ENCODE results near the gene MS4A6E. TPM values are rescaled to one million over a fixed set of nuclear protein-coding genes. Genes with fewer than 3 reads are reported as not detected.
"Not testable (repeated sequence)": the region's sequence is repeated elsewhere in the genome, so short reads cannot be mapped to it uniquely, and the experiment has no call there.

Gene MS4A6E, protein sequence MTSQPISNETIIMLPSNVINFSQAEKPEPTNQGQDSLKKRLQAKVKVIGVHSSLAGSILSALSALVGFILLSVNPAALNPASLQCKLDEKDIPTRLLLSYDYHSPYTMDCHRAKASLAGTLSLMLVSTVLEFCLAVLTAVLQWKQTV
- polyA plus RNA-seq (2014; cell fraction: cytosol; rRNA removed), result not detected in 2 replicates
- polyA plus RNA-seq (2014; cell fraction: nucleus; rRNA removed), result not detected in 2 replicates

GRCh38 chr11:60326955-60327354, at the start of gene MS4A6E:
Gene MS4A6E (plus strand): TSS chr11:60327255. CDS start chr11:60334896, 7,641 bp downstream.
- DNase-seq (ENCODE audit: low spot score), result no peak

DNA sequence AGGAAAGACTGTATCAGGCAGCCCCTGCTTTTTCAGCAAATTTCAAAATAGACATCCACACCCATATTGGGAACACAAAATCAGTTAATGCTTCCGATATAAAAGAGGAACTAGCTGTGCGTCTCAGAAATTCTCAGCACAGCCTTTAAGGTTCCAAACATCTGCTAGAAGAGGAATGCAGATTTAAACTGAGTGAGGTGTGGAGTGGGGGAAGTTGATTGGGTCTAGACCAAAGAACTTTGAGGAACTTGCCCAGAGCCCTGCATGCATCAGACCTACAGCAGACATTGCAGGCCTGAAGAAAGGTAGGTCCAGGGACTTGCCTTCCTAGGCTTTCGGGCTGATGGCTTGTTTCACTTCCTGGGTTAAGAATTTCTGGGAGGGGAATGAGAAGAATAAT, 46.6 kb upstream of the MS4A6E start, which contains the start of gene MS4A4A:
Gene MS4A4A, plus strand, starts transcription at position 255 of the 400 bp plus-strand sequence. Its CDS starts 10 bp downstream, at position 265.
- DNase-seq (ENCODE audit: low spot score), result no peak

DNA sequence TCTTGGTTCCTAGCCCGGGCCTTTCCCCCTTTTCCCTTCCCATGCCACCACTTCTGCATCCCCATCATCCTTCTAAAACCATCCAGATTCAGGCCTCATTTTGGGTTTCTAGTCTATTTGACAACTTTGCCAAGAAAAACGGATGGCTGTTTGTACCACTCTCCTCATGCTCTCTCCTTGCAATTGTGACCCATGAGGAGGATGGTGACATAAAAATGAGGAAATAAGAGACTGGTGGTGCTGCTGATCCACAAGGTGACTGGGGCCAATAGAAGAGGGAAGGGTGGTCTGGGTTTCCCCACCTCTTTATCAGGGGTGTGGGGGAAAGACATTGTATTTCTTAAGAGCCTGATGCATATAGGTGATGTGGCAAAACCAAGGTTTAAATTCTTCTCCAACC, 45.6 kb upstream of the MS4A6E start:
- no peak for DNase-seq (ENCODE audit: low spot score)

DNA sequence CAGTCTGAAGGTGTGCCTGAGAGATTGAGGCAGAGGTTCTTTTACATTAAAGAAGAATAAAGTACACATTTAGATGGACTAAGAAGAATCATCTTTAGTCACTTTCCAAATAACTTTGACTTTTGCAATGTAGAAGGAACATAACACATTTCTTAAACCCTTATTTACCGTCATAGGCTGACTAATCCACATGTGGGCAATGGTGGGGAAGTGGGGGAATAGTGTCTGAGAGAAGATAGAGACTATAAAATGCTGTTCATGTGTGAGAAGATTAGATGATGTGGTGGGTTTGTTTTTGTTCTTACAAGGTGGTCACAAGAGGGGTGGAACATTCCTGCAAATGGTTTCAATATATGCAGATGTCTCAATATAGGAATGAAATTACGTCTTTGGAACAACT, 44.8 kb upstream of the MS4A6E start:
- DNase-seq (ENCODE audit: low spot score), result no peak

GRCh38 chr11:60285411-60286126, 41.5 kb upstream of the MS4A6E start:
- not testable (repeated sequence) for DNase-seq (ENCODE audit: low spot score)

GRCh38 chr11:60288531-60288930, 38.5 kb upstream of the MS4A6E start:
- DNase-seq (ENCODE audit: low spot score), result no peak

DNA sequence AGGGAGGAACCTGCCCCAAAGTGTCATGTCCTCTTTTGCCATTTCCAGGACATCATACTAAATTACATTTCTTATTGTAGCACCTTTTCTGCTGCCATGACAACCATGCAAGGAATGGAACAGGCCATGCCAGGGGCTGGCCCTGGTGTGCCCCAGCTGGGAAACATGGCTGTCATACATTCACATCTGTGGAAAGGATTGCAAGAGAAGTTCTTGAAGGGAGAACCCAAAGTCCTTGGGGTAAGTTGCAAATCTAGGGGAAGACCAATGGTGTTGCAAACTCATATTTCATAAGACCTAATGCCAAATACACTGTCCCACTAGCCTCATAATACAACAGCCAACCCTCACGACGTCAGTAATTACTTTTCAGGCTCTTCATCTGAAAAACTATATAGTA, 34.9 kb upstream of the MS4A6E start:
- DNase-seq (ENCODE audit: low spot score), result no peak

DNA sequence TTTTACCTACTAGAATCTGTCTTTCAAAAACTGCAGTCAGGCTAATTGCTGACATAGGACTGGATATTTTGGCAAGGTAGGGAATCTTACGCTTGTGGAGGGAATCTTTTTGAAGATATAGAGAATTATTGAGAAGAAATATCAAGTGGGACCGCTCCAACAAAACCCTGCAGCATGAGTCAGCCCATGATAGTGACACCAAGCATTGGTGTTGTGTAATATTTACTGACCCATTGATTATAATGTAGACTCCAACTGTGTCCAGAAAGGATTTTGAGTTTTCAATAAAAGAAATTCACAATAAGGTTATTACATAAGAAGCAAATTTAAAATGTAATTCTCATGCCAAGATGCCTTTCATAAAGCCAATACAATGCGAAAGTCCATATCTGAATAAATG, 25.9 kb upstream of the MS4A6E start:
- DNase-seq (ENCODE audit: low spot score), result no peak

GRCh38 chr11:60301884-60302283, 25.2 kb upstream of the MS4A6E start:
- not testable (repeated sequence) for DNase-seq (ENCODE audit: low spot score)

GRCh38 chr11:60303661-60304060, 23.4 kb upstream of the MS4A6E start:
- no peak for DNase-seq (ENCODE audit: low spot score)

GRCh38 chr11:60305906-60306619, 21.0 kb upstream of the MS4A6E start:
- no peak for DNase-seq (ENCODE audit: low spot score)

DNA sequence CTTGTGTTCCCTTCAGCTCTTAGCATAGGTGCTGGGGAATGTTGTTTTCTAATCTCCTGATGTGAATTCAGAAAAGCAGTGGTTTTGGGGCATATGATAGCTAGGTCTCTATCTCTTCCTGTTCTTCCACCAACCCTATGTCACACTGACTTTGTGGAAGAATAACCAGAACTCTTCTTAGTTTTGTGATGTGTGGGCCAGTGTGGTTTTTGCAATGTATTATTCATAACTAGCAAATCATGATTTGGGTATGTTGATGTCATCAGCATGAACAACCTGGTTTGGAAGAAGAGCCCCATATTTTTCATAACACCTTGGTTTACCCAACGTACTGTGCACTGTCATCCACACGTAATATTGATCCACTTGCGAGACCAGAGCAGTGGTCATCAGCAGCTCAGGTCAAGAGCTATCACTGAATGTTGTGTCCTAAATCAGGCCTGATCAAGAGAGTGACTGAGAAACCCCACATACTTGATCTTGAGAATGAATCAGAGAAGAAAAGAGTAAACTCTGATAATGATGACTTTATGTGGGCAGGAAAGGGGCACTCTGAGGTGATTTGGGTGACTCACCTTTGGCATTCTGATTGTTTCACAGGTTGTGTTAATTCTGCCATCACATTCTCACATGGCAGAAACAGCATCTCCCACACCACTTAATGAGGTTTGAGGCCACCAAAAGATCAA, 19.4 kb upstream of the MS4A6E start:
- DNase-seq (ENCODE audit: low spot score), result no peak

GRCh38 chr11:60310407-60310998, 16.6 kb upstream of the MS4A6E start:
- no peak for DNase-seq (ENCODE audit: low spot score)

DNA sequence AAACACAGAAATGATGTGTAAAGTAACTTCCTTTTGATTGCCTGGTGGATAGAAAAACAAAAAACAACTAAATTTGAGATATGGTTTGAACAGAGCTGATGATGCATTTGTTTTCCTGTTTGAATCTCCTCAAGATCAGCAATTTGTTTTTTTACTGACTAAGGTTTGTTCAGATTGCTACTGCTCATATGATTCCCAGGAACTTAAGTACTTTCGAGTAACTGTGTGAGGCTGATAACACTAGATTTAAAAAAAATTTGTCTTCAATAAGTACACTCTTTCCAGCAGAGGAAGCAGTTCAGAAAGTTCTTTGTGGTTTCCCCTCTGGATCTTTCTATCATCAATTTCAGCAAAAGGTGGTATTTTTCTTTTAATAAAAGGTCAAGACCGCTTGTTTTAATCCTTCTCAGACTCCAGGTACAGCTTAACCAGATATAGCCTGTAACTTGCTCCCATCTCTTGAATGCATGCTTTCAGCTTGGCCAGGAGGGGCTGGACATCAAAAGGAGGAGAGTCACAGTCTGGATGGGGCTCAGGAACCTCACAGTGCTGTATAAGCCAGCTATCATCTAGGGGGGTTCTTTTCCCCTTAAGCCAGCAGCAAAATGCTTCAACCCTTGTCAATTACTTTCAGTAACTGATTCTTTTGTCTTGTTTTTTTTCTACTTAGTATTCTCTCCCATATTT, 12.3 kb upstream of the MS4A6E start:
- no peak for DNase-seq (ENCODE audit: low spot score)

DNA sequence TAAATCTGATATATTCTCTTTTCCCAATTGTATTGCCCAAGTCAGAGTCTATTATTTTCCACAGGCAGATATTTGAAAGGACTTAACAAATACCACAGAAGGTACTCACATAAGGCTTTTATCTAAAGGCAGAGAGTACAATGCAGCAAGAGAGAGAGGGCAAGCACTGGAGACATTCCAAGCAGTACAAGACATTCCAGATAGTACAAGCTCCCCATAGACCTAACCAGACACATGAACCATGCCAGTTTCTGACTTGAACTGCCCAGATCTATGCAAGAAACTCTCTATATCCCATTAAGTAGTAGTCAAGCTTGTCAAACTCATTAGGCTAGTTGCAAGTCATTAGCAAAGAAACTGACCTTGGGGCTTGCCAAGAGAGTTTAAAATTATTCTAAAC, 11.2 kb upstream of the MS4A6E start:
- no peak for DNase-seq (ENCODE audit: low spot score)

- DNase-seq (ENCODE audit: low spot score), result no peak
These were observed 10.7 kb upstream of the MS4A6E start for GRCh38 chr11:60316317-60316716.

DNA sequence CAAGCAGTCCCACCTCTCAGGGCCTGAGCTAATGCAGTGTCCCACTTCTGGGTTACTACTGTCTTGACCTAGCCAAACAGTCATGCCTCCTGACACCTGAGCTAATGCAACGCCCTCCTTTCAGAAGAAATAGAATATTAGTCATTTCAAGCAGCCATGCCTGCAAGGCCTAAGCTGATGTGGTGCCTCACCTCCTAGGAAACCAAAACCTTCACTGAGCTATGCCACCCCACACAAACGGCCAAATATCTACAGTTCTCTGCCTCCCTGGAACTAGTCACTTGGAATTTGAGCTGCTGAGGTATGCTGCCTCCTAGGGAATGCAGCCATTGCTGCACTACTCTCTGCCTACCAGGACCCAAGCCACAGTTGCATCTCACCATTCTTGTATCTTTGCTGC, 8.3 kb upstream of the MS4A6E start:
- DNase-seq (ENCODE audit: low spot score), result no peak

DNA sequence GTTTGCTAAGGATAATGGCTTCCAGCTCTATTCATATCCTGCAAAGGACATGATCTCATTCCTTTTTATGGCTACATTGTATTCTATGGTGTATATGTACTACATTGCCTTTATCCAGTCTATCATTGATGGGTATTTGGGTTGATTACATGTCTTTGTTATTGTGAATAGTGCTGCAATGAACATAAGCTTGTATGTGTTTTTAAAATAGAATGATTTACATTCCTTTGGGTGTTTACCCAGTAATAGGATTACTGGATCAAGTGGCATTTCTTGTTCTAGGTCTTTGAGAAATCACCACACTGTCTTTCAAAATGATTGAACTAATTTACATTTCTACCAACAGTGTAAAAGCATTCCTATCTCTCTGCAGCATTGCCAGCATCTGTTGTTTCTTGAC, 6.0 kb upstream of the MS4A6E start:
- no peak for DNase-seq (ENCODE audit: low spot score)

- DNase-seq (ENCODE audit: low spot score), result no peak
These were observed 1.4 kb downstream of the MS4A6E start for GRCh38 chr11:60328460-60328859.

- DNase-seq (ENCODE audit: low spot score), result no peak
These were observed 5.8 kb downstream of the MS4A6E start for GRCh38 chr11:60332846-60333245.
